HG03280 (cell line): ENCODE measurements around the gene ARHGAP44.

Experiments
- ATAC-seq: cut with Tn5 transposase; IDR thresholded peaks from one replicate; pipeline ENCODE4 v1.9.1; 2021; ENCODE audit warnings: mild to moderate bottlenecking, moderate library complexity; ENCODE audit not compliant: unreplicated experiment

The ARHGAP44 gene

GRCh38 chr17:12990926-12991325 lies 201.6 kb downstream of the ARHGAP44 start:
- no peak for ATAC-seq

GRCh38 chr17:12992676-12993075 lies 203.4 kb downstream of the ARHGAP44 start:
- no peak for ATAC-seq

GRCh38 chr17:12993631-12994030 lies 204.3 kb downstream of the ARHGAP44 start:
- no peak for ATAC-seq

- no peak for ATAC-seq
Observed at GRCh38 chr17:12994341-12995074, 205.2 kb downstream of the ARHGAP44 start.

GRCh38 chr17:12995106-12995895 lies 206.0 kb downstream of the ARHGAP44 start:
- no peak for ATAC-seq

GRCh38 chr17:12995896-12996295 lies 206.6 kb downstream of the ARHGAP44 start:
- ATAC-seq, result no peak

- no peak for ATAC-seq
Observed at GRCh38 chr17:12996357-12996756, 207.1 kb downstream of the ARHGAP44 start.

GRCh38 chr17:12996941-12997340 lies 207.6 kb downstream of the ARHGAP44 start:
- ATAC-seq, result no peak

- no peak for ATAC-seq
Observed at GRCh38 chr17:12998461-12998860, 209.2 kb downstream of the ARHGAP44 start.

GRCh38 chr17:12998874-12999273 lies 209.6 kb downstream of the ARHGAP44 start:
- no peak for ATAC-seq

GRCh38 chr17:13000561-13000960 lies 211.3 kb downstream of the ARHGAP44 start:
- no peak for ATAC-seq

GRCh38 chr17:13001991-13002615 lies 212.8 kb downstream of the ARHGAP44 start:
- no peak for ATAC-seq

- ATAC-seq, result no peak
Observed at GRCh38 chr17:13002761-13003453, 213.6 kb downstream of the ARHGAP44 start.

- ATAC-seq, result no peak
Observed at GRCh38 chr17:13003454-13003851, 214.2 kb downstream of the ARHGAP44 start.

- no peak for ATAC-seq
Observed at GRCh38 chr17:13003927-13004326, 214.6 kb downstream of the ARHGAP44 start.

GRCh38 chr17:13004336-13004735 lies 215.0 kb downstream of the ARHGAP44 start:
- no peak for ATAC-seq

GRCh38 chr17:13005530-13005929 lies 216.2 kb downstream of the ARHGAP44 start:
- ATAC-seq, result no peak

GRCh38 chr17:13008461-13008860 lies 219.2 kb downstream of the ARHGAP44 start:
- no peak for ATAC-seq

GRCh38 chr17:13010959-13011358 lies 221.7 kb downstream of the ARHGAP44 start:
- ATAC-seq, result no peak

GRCh38 chr17:13014801-13015200 lies 225.5 kb downstream of the ARHGAP44 start:
- no peak for ATAC-seq
